Measurements from ENCODE around the gene TRAF3IP3.

The TRAF3IP3 gene

DNA sequence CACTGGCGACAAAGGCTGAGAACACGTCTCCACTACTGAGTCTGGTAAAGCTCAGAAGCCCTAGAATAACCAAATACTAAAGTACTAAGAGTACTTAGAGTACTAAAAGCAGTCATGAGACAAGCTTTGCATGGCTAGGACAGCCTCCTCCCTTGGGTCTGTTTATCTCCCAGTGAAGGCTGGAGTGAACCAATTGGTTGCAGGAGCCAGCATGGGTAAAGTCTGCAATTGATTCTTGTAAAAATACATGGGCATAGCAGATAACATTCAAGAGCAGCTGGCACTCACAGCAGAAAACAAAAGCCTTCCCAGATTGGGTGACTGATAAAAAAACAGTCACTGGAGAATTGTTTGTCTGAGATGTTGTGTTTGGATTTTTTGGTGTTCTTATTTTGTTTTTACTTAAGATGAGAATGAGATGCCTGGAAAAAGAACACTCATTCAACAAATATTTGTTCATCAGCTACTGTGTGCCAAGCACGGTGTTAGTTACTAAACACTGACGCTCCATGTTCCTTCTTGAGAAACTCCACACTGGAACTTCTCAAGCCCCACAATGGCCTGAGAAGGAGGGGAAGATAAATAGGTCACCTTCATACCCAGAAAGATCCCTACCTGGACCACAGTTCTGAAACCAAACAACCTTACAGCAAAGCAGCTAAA is 46.4 kb downstream of the TRAF3IP3 start:
- no peak for FAIRE-seq

DNA sequence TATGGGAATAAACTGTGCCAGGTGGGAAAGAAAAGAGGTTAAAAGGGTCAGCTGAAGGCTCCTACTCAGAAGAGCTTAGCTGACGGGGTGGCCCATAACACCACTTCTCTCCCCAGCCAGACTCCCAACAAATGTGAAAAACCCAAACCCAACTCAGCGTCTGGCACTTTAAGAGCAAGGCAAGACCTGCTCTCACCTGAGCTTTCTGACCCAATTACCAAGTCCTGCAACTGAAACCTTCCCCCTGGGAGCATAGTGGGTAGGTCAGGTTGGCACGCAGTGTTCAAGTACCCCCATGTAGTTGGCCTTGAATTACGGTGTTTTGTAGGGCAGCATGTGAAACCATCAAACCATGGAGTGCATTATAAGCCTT is 46.9 kb downstream of the TRAF3IP3 start:
- no peak for FAIRE-seq

- FAIRE-seq = no peak
These were observed 47.7 kb downstream of the TRAF3IP3 start for GRCh38 chr1:209803568-209803967.

- no peak for FAIRE-seq
These were observed 49.5 kb downstream of the TRAF3IP3 start for GRCh38 chr1:209805341-209805781.

GRCh38 chr1:209805875-209806760 is 50.3 kb downstream of the TRAF3IP3 start, which contains the start of gene IRF6:
Gene IRF6 (minus strand): TSS chr1:209806142. CDS start chr1:209801413, 4,729 bp downstream.
- no peak for FAIRE-seq

GRCh38 chr1:209807509-209807908 is 51.7 kb downstream of the TRAF3IP3 start:
- no peak for FAIRE-seq

- FAIRE-seq = no peak
These were observed 52.3 kb downstream of the TRAF3IP3 start for GRCh38 chr1:209808059-209808581.

GRCh38 chr1:209809611-209810010 is 53.8 kb downstream of the TRAF3IP3 start:
- no peak for FAIRE-seq

GRCh38 chr1:209810783-209811182 is 54.9 kb downstream of the TRAF3IP3 start:
- no peak for FAIRE-seq

GRCh38 chr1:209813902-209814301 is 58.0 kb downstream of the TRAF3IP3 start:
- FAIRE-seq = no peak

DNA sequence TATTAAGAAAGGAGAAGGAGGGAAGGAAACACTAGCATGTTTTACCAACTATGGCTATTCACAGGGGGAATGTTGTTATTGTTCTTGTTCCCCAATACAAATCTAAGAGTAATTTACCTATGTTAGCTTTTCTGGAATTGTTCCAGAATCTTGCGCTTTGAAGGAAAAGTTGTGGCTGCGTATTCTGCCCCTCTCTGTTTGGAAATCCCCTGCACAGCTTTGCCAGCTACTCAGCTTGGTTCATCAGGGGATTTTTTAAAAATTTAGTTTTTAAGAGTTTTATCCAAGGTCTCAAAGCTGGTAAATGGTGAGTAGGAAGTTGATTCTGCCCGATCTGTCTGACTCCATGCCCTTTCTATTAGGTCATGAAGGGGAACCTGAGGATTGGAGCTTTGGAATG is 59.6 kb downstream of the TRAF3IP3 start:
- no peak for FAIRE-seq

- FAIRE-seq = no peak
These were observed 60.1 kb downstream of the TRAF3IP3 start for GRCh38 chr1:209815931-209816341.

- no peak for FAIRE-seq
These were observed 61.1 kb downstream of the TRAF3IP3 start for GRCh38 chr1:209816923-209817322.

- no peak for FAIRE-seq
These were observed 61.8 kb downstream of the TRAF3IP3 start for GRCh38 chr1:209817691-209818090.

- FAIRE-seq = no peak
These were observed 63.2 kb downstream of the TRAF3IP3 start for GRCh38 chr1:209819058-209819457.

DNA sequence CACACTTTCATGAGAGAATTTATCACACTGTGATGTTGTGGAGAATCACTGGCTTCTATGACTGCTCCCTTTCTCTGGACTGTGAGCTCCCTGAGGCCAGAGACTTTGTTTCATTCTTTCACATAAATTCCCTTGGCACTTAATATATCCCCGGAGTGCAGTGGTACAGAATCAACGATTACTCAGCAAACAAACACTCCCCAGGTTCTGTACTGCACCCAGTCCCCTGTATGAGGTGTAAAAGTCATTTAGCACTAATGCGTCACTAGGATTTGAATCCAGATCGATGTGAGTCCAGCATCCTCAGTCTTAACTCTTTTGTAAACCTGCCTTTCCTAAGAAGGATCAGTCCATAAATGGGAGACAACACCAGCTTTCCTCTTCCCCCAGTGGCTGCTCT is 65.1 kb downstream of the TRAF3IP3 start:
- no peak for FAIRE-seq

GRCh38 chr1:209822706-209823105 is 66.9 kb downstream of the TRAF3IP3 start:
- FAIRE-seq = no peak

GRCh38 chr1:209823143-209824041 is 67.5 kb downstream of the TRAF3IP3 start:
- no peak for FAIRE-seq

DNA sequence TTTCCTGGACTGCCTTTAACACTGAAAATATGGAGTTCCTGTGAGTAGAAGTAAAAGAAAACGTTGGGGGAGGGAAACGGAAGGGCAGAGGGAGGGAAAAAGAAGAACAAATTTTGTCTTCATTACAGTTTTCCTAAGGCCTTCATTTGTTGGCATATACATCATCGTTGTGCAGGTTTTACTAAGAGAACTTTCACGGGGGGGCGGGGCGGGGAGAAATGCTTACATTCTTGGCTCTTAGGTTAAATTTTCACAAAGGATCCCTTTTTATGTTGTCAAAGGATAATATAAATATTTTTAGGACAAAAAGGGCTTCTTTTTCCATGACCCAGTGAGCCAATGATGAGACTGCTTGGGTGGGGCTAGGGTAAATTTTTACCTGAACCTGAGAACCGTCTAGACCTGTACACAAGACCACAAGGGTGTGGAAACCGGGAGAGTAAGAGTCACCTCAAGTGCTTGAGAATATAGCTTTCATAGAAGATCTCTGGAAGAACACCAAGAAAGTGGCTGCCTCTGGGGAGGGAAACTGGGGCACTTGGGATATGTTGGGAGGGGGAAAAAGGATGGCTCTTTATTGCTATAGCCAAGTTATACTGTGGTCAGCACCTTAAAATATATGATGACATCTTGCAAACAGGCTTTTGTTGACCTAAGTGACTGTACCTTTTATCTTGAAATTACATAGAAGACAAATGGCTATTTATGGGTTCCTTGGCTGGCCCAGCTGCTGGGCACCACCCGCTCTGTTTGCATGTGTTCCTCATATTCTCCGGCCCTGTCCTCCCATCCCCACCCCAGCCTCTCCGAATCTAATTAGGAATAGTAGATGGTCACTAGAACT is 70.0 kb downstream of the TRAF3IP3 start:
- no peak for FAIRE-seq

DNA sequence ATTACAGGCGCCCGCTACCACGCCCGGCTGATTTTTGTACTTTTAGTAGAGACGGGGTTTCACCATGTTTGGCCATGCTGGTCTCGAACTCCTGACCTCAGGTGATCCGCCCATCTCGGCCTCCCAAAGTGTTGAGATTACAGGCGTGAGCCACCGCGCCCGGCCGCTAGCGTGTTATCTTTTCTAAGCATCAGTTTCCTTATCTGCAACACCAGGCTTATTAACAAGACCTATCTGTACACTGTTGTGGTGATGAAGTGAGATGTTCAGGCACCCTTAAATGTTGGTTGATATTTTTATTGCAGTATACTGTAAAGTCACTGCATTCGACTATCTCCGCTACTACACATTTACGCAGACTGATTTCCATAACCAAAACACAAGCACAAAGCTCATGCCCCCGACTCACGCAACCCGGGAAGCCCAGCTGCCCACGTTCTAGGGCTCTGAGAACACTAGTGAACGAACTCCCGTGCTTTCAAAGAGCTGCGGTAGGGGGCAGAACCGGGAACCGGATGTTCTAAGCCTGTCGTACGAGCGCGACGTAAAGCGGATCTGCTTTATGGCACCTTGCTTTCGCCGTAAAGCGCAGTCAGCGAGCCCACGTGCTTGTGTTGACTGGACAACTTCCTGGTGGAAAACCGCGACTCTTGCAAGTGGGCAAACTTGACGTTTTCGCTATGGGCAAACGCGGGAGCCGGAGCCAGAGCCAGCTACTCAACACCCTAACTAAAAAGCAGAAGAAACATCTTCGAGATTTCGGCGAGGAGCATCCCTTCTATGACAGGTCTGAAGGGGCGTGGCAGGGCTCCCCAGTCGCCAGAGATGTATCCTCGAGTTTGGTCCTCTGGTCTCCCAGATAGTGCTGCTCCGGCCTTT is 71.8 kb downstream of the TRAF3IP3 start, which contains the start of gene UTP25:
TSS of gene UTP25 (plus strand) at position 589 of the 879 bp plus-strand sequence. CDS start at position 681, 92 bp downstream.
- FAIRE-seq = peak; percentile 89

Data from endometrium (tissue), 2 donors.